ENCODE results near the gene SP8.

The SP8 gene

DNA sequence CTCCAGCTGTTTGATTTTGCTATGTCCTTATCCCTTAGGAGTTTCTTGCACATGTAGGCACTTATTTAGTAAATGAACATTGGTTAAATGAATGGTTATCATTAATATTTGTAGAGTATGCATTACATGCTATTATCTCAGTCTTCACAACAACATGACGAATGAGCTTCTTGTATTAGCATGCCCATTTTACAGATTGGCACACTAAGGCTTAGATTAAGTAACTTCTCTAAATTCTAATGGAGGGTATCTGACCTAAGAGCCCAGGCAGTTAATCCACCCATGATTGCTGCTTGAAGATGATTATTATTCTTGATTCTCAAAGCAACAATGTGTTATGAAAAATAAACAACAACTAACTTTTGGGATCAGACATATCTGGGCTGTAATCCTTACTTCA is 32.7 kb downstream of the SP8 start:
- no peak for DNase-seq (ENCODE audit: low read depth)

GRCh38 chr7:20749906-20750305 is 36.8 kb downstream of the SP8 start:
- no peak for DNase-seq (ENCODE audit: low read depth)

DNA sequence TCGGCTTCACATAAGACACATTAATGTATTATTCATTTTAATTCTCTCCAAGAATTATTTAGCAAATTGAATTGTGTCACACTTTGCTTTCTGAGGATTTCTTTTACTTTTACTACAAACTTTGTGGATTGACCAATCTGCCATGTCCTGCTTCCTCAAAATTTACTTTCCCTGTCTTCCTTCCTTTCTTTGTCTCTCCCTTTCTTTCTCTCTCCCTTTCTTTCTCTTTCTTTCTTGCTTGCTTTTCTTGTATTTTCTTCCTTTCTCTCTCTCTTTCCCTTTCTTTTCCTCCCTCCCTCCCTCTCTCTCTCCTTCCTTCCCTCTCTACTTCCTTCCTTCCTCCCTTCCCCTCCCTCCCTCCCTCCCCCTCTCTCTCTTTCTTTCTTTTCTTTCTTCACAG is 37.8 kb downstream of the SP8 start:
- DNase-seq (ENCODE audit: low read depth), result no peak

DNA sequence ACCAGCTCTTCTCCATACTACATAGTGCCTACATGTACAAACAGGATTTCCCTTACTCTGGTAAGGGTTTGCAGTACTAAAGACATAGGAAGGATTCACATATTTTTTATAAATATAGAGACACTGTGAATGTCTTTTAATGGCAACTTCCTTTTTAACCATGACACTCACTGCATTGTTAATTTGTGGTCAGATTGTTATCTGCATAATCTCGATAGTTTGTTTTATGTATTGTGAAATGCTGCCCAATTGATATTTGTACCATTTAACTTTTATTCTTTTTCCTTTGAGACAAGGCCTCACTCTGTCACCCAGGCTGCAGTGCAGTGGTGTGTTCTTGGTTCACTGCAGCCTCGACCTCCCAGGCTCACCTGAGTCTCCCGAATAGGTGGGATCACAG is 39.7 kb downstream of the SP8 start:
- DNase-seq (ENCODE audit: low read depth), result no peak

GRCh38 chr7:20745702-20746101 is 41.0 kb downstream of the SP8 start:
- no peak for DNase-seq (ENCODE audit: low read depth)

- no peak for DNase-seq (ENCODE audit: low read depth)
Observed at GRCh38 chr7:20744954-20745446, 41.7 kb downstream of the SP8 start.

DNA sequence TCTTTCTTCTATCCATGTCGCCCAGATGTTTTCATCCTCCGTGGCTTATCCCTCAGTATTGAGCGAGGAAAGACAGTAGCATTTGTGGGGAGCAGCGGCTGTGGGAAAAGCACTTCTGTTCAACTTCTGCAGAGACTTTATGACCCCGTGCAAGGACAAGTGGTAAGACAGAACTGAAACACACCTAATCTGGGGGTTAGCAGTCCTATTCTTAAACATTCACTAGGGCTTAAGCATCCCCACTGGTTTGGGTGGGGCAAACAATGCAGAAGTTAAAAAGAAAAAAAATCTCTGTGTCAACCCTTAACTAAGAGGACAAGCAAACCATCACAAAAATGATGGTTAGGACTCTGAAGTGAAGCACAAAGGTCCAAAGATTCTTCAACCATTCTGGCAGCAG is 43.8 kb downstream of the SP8 start:
- DNase-seq (ENCODE audit: low read depth), result no peak

GRCh38 chr7:20741801-20742200 is 44.9 kb downstream of the SP8 start:
- DNase-seq (ENCODE audit: low read depth), result no peak

DNA sequence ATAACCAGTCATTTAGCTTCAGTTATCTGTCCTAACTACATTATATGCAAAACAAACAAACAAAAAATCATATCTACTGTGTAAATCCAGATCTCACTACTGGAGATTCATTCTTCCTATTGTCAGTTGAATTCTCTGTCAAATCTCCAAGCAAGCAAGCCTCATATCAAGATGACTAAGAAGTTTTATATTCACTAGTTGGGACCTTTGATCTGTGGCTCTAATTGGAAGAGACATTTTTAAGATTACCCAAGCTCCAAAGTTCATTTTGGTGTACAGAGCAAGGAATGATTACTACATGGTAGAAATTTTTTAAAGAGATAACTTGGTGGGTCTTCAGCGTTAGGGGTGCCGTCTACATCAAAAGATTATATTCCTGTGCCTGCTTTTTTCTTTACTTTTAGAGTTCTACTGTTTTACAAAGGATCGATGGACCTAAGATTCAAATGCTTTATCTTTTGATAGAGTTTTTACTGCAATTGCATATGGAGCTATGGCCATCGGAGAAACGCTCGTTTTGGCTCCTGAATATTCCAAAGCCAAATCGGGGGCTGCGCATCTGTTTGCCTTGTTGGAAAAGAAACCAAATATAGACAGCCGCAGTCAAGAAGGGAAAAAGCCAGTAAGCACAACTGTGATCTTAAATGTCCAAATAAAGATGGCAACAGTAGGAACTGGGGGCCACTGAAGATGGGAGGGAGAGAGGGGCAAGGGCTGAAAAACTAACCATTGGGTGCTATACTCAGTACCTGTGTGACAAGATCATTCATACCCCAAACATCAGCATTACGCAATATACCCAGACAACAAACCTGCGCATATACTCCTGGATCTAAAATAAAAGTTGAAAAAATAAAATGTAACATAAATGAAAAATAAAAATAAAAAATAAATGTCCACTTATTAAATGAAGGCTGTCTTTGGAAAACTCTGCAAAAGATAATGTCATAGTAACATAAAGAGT is 47.9 kb downstream of the SP8 start:
- no peak for DNase-seq (ENCODE audit: low read depth)

- DNase-seq (ENCODE audit: low read depth), result no peak
Observed at GRCh38 chr7:20737840-20738448, 48.7 kb downstream of the SP8 start.

GRCh38 chr7:20735346-20736065 is 51.2 kb downstream of the SP8 start:
- DNase-seq (ENCODE audit: low read depth), result no peak

Data from stimulated activated CD8-positive, alpha-beta memory T cell treated with anti-CD3 and anti-CD28 coated beads, Interleukin-12 subunit alpha, Interleukin-12 subunit beta, amount 100 ng/mL, for 4 hours (primary cell).